ENCODE results near the gene CACNB1.

Gene CACNB1

DNA sequence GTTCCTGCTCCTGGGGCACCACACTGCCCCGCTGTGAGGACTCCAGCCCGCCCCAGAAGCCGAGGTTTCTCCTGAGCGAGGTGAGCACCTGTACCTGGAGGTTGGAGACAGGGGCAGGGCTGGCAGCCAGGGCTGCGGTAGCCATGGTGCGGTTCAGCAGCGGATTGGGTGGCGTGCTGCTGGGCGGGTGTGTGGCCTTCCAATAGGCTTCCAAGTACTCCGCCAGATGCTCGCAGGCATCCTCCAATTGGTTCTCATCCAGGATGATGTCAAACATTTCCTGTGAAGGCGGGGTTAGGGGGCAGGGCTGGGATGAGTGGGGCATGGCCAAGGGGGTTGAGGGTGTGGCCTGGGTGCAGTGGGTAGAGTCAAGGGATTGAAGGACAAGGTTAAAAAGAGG lies 20.2 kb downstream of the CACNB1 start:
- TF ChIP-seq, protein P1, sequence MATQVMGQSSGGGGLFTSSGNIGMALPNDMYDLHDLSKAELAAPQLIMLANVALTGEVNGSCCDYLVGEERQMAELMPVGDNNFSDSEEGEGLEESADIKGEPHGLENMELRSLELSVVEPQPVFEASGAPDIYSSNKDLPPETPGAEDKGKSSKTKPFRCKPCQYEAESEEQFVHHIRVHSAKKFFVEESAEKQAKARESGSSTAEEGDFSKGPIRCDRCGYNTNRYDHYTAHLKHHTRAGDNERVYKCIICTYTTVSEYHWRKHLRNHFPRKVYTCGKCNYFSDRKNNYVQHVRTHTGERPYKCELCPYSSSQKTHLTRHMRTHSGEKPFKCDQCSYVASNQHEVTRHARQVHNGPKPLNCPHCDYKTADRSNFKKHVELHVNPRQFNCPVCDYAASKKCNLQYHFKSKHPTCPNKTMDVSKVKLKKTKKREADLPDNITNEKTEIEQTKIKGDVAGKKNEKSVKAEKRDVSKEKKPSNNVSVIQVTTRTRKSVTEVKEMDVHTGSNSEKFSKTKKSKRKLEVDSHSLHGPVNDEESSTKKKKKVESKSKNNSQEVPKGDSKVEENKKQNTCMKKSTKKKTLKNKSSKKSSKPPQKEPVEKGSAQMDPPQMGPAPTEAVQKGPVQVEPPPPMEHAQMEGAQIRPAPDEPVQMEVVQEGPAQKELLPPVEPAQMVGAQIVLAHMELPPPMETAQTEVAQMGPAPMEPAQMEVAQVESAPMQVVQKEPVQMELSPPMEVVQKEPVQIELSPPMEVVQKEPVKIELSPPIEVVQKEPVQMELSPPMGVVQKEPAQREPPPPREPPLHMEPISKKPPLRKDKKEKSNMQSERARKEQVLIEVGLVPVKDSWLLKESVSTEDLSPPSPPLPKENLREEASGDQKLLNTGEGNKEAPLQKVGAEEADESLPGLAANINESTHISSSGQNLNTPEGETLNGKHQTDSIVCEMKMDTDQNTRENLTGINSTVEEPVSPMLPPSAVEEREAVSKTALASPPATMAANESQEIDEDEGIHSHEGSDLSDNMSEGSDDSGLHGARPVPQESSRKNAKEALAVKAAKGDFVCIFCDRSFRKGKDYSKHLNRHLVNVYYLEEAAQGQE (IDR thresholded peaks at IDR 0.05; ENCODE audit: low read depth): no peak
- TF ChIP-seq TAF1 (IDR thresholded peaks at IDR 0.05; ENCODE audit: low read depth): 0 out of 2 replicates have a peak, but pooled peaks have one; percentile 26
- no peak for TF ChIP-seq NFIC (IDR thresholded peaks at IDR 0.05)
- no peak for TF ChIP-seq CEBPB (IDR thresholded peaks at IDR 0.05)
- TF ChIP-seq, protein P2, sequence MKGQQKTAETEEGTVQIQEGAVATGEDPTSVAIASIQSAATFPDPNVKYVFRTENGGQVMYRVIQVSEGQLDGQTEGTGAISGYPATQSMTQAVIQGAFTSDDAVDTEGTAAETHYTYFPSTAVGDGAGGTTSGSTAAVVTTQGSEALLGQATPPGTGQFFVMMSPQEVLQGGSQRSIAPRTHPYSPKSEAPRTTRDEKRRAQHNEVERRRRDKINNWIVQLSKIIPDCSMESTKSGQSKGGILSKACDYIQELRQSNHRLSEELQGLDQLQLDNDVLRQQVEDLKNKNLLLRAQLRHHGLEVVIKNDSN (IDR thresholded peaks at IDR 0.05): 0 out of 2 replicates have a peak, but pooled peaks have one; percentile 31
- TF ChIP-seq CREB1 (IDR thresholded peaks at IDR 0.05; ENCODE audit: low read depth): peak; percentile 74
- no peak for TF ChIP-seq RAD21 (IDR thresholded peaks at IDR 0.05; ENCODE audit: low read depth)
- TF ChIP-seq TEAD4 (IDR thresholded peaks at IDR 0.05): no peak
- TF ChIP-seq, protein P3, sequence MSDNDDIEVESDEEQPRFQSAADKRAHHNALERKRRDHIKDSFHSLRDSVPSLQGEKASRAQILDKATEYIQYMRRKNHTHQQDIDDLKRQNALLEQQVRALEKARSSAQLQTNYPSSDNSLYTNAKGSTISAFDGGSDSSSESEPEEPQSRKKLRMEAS (IDR thresholded peaks at IDR 0.05): peak; percentile 59; the same call in 1 of the 2 replicates
- TF ChIP-seq ZBTB7A (IDR thresholded peaks at IDR 0.05; ENCODE audit: low read depth): no peak
- TF ChIP-seq EP300 (IDR thresholded peaks at IDR 0.05; ENCODE audit: borderline replicate concordance): no peak
- peak; percentile 58; the same call in 1 of the 2 replicates for TF ChIP-seq YY1 (IDR thresholded peaks at IDR 0.05; ENCODE audit: low read depth)
- TF ChIP-seq EGR1 (IDR thresholded peaks at IDR 0.05): no peak
- no peak for TF ChIP-seq TCF12 (IDR thresholded peaks at IDR 0.05; ENCODE audit: low read depth)
- TF ChIP-seq FOXM1 (IDR thresholded peaks at IDR 0.05; ENCODE audit: borderline replicate concordance, low read depth): no peak

DNA sequence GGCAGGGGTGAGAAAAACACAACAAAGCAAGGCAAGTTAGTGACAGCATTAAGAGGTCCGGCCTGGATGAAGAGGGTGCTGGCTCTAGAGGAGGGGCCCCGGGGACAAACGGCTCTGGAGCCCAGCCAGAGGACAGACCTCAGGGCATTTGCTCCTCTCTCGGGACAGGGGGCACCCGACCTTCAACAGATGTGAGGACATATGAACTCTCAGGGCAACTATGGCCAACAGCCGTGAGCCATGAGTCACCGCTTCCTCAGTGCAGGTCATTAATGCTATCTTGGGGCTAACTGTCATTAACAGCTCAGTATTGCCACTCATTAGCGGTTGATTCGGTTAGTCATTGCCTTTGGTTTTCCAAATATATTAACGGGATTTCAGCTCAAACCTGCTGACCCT lies 21.8 kb downstream of the CACNB1 start:
- TF ChIP-seq TCF12 (IDR thresholded peaks at IDR 0.05; ENCODE audit: low read depth): no peak
- TF ChIP-seq, protein P2 (IDR thresholded peaks at IDR 0.05): no peak
- TF ChIP-seq FOXM1 (IDR thresholded peaks at IDR 0.05; ENCODE audit: borderline replicate concordance, low read depth): no peak

DNA sequence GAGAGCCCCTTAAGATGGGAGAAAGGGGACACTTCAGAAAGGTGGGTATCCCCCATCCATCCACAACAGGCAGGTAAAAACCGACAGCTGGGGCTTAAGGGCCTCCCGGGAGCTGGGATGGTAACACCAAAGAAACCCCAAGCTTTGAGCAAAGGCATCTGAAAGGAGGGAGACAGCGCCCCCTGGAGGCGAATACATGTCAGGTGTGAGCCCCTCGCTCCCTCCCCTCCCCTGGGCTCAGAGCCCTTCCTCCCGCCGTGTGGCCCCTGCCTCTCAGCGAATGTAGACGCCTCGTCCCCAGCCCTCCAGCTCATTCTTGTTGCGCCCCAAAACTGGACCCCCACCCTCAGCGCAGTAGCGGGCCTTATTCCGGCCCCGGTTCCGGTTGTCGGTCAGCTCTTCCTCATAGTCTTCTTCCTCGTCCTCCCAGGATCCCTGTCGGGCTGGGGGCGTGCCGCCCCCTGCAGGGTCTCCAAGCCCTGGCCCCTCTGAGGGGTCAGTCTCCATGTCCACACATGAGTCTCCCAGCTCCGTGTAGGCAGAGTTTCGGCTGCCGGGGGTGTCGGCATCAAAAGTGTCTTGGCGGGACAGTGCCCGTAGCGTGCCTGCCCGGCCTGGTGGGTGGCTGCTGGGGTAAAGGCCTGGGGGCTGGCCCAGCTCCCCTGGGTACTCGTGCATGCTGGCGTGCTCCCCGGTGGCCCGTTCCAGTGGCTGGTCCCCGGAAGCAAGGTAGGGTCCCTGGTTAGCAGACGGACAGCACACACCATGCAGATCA lies 22.4 kb downstream of the CACNB1 start:
- TF ChIP-seq EGR1 (IDR thresholded peaks at IDR 0.05): no peak
- TF ChIP-seq TEAD4 (IDR thresholded peaks at IDR 0.05): no peak
- TF ChIP-seq, protein P2 (IDR thresholded peaks at IDR 0.05): no peak
- TF ChIP-seq RAD21 (IDR thresholded peaks at IDR 0.05; ENCODE audit: low read depth): peak; percentile 65
- no peak for TF ChIP-seq EP300 (IDR thresholded peaks at IDR 0.05; ENCODE audit: borderline replicate concordance)
- peak; percentile 90 for TF ChIP-seq ZBTB7A (IDR thresholded peaks at IDR 0.05; ENCODE audit: low read depth)

DNA sequence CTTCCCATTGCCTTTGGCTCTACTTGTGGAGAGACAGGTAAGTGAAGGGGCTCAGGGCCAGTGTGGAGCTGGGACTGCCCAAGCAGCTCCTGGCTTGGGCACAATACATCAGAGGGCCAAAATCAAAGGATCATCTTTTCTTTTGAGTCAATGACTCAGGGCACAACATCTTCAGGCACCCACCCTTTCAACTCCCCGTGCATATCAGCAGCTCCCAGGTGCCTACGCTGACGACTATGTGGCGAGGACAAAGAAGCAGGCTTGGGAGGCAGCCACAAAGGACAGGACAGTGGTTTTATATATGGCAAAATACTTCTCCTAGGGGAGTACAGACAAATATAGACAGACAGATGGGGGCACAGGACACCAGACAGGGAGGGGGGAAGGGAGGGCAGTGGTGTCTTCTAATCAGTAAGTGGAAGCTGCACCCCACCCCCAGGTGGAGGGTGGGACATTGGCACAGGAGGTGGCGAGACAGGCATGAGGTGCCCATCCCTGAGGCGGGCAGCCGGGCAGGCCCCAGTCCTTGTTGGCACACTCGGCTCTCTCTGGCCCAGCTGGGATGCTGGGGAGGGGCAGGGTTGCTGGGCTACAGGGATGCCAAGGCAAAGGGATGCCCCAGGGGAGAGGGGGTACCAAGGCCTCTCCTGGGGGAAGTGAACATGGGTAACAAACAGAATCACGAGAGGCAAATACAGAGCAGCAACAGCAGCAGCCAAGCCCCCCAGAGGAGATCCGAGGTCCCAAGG lies 23.8 kb downstream of the CACNB1 start:
- TF ChIP-seq ZBTB7A (IDR thresholded peaks at IDR 0.05; ENCODE audit: low read depth) (no peak), YY1 (IDR thresholded peaks at IDR 0.05; ENCODE audit: low read depth) (no peak), TEAD4 (IDR thresholded peaks at IDR 0.05) (no peak), TAF1 (IDR thresholded peaks at IDR 0.05; ENCODE audit: low read depth) (no peak), CREB1 (IDR thresholded peaks at IDR 0.05; ENCODE audit: low read depth) (no peak)
- TF ChIP-seq, protein P1 (IDR thresholded peaks at IDR 0.05; ENCODE audit: low read depth): no peak

DNA sequence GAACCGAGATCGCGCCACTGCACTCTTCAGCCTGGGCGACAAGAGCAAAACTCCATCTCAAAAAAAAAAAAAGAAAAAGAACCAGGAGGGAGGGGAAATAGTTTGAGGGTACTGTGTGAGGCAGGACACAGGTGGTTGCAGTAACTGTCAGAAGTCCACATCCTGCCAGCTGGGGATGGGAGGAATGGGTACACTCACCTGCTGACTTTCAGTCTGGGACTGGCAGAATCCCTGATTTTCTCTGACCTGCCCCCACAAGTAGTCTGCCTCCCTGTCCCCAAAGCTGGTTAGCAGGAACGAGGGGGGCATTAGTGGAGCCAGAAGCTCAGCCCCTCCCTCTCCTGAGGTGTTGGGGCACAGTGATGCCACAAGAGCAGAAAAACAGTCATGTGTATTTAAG lies 24.4 kb downstream of the CACNB1 start:
- TF ChIP-seq FOXM1 (IDR thresholded peaks at IDR 0.05; ENCODE audit: borderline replicate concordance, low read depth) (no peak), CREB1 (IDR thresholded peaks at IDR 0.05; ENCODE audit: low read depth) (no peak), TCF12 (IDR thresholded peaks at IDR 0.05; ENCODE audit: low read depth) (no peak), ZBTB7A (IDR thresholded peaks at IDR 0.05; ENCODE audit: low read depth) (no peak), EP300 (IDR thresholded peaks at IDR 0.05; ENCODE audit: borderline replicate concordance) (no peak), CEBPB (IDR thresholded peaks at IDR 0.05) (no peak), NFIC (IDR thresholded peaks at IDR 0.05) (no peak), RAD21 (IDR thresholded peaks at IDR 0.05; ENCODE audit: low read depth) (no peak), EGR1 (IDR thresholded peaks at IDR 0.05) (no peak), TEAD4 (IDR thresholded peaks at IDR 0.05) (no peak), YY1 (IDR thresholded peaks at IDR 0.05; ENCODE audit: low read depth) (no peak), TAF1 (IDR thresholded peaks at IDR 0.05; ENCODE audit: low read depth) (no peak)
- TF ChIP-seq, protein P1 (IDR thresholded peaks at IDR 0.05; ENCODE audit: low read depth): no peak
- TF ChIP-seq, protein P2 (IDR thresholded peaks at IDR 0.05): no peak
- TF ChIP-seq, protein P3 (IDR thresholded peaks at IDR 0.05): no peak
